ENCODE measurements around the gene BTD.

GRCh38 chr3:15676259-15676658 lies 74.7 kb downstream of the BTD start:
- TF ChIP-seq ARNT (IDR thresholded peaks at IDR 0.05) (no peak), HDGF (IDR thresholded peaks at IDR 0.05; ENCODE audit: borderline replicate concordance) (no peak), ZNF384 (IDR thresholded peaks at IDR 0.05) (no peak), SP1 (IDR thresholded peaks at IDR 0.05) (no peak), BHLHE40 (IDR thresholded peaks at IDR 0.05; ENCODE audit: borderline replicate concordance) (no peak), FOXA1 (IDR thresholded peaks at IDR 0.05) (no peak), ELF4 (IDR thresholded peaks at IDR 0.05) (no peak), L3MBTL2 (conservative IDR thresholded peaks at IDR 0.05) (no peak), FOXM1 (IDR thresholded peaks at IDR 0.05; ENCODE audit: borderline replicate concordance) (no peak), LEF1 (IDR thresholded peaks at IDR 0.05; ENCODE audit: borderline replicate concordance) (no peak)
